Dermis blood vessel endothelial cell (primary cell): Measurements from ENCODE around the gene UPK3B. TPM values are rescaled to one million over a fixed set of nuclear protein-coding genes. Genes with fewer than 3 reads are reported as not detected.
"Not testable (repeated sequence)": the region's sequence is repeated elsewhere in the genome, so short reads cannot be mapped to it uniquely, and the experiment has no call there.

Source experiments
- DNase-seq: peaks from one replicate; pipeline ENCODE4 v3.0.0; 2010
- total RNA-seq: library from RNA; depleted of rRNA; stranded (reverse); fragments of >200 nt; gene quantifications from 2 replicates; pipeline ENCODE4 v1.2.3, GENCODE V29; 2014

Gene UPK3B
- total RNA-seq, 1 donor from 2014 or later = under 0.01 TPM

- DNase-seq = not testable (repeated sequence)
Measured at GRCh38 chr7:76492139-76492538, 18.2 kb upstream of the UPK3B start.

GRCh38 chr7:76495717-76496116, 14.6 kb upstream of the UPK3B start:
- DNase-seq = not testable (repeated sequence)

- DNase-seq = not testable (repeated sequence)
Measured at GRCh38 chr7:76497918-76498582, 12.3 kb upstream of the UPK3B start.

GRCh38 chr7:76498583-76499200, 11.7 kb upstream of the UPK3B start:
- not testable (repeated sequence) for DNase-seq

GRCh38 chr7:76499201-76499923, 11.0 kb upstream of the UPK3B start:
- DNase-seq = not testable (repeated sequence)

- DNase-seq = not testable (repeated sequence)
Measured at GRCh38 chr7:76499924-76500241, 10.5 kb upstream of the UPK3B start.

- not testable (repeated sequence) for DNase-seq
Measured at GRCh38 chr7:76502224-76502623, 8.1 kb upstream of the UPK3B start.

- not testable (repeated sequence) for DNase-seq
Measured at GRCh38 chr7:76502836-76503235, 7.5 kb upstream of the UPK3B start.

GRCh38 chr7:76503244-76503643, 7.1 kb upstream of the UPK3B start:
- DNase-seq = not testable (repeated sequence)

- not testable (repeated sequence) for DNase-seq
Measured at GRCh38 chr7:76504351-76505167, 5.8 kb upstream of the UPK3B start.

GRCh38 chr7:76505168-76506080, 4.9 kb upstream of the UPK3B start:
- DNase-seq = no peak

- no peak for DNase-seq
Measured at GRCh38 chr7:76506081-76506440, 4.3 kb upstream of the UPK3B start.

GRCh38 chr7:76506643-76507042, 3.7 kb upstream of the UPK3B start:
- not testable (repeated sequence) for DNase-seq

GRCh38 chr7:76507723-76508406, 2.5 kb upstream of the UPK3B start:
- no peak for DNase-seq

- not testable (repeated sequence) for DNase-seq
Measured at GRCh38 chr7:76511200-76511910, 1.0 kb downstream of the UPK3B start.

GRCh38 chr7:76511911-76512885, 1.8 kb downstream of the UPK3B start:
- not testable (repeated sequence) for DNase-seq

GRCh38 chr7:76512941-76513816, 2.8 kb downstream of the UPK3B start:
- DNase-seq = peak; percentile 43
